ENCODE results near the gene CDRT15.
"Not testable (repeated sequence)": the region's sequence is repeated elsewhere in the genome, so short reads cannot be mapped to it uniquely, and the experiment has no call there.

CDRT15 gene

GRCh38 chr17:14186443-14186842 lies 50.2 kb downstream of the CDRT15 start:
- not testable (repeated sequence) for H3K4me2 ChIP-seq (ENCODE audit: insufficient read depth, low read length); H2AFZ ChIP-seq (ENCODE audit: low read depth, low read length); H3K27me3 ChIP-seq (ENCODE audit: insufficient read depth, low read length, poor library complexity); H3K79me2 ChIP-seq (ENCODE audit: insufficient read depth, low read length); H3K4me1 ChIP-seq (ENCODE audit: insufficient read depth, low read length); H3K27ac ChIP-seq (ENCODE audit: low read length); H3K9me3 ChIP-seq (ENCODE audit: insufficient read depth, low read length, severe bottlenecking); H3K36me3 ChIP-seq (ENCODE audit: insufficient read depth, low read length); H3K4me3 ChIP-seq (ENCODE audit: low read depth in 1 of 2, low read length in 2 of 2); H4K20me1 ChIP-seq (ENCODE audit: insufficient read depth, low read length); H3K9ac ChIP-seq (ENCODE audit: low read depth, low read length); ATAC-seq (ENCODE audit: insufficient read depth, low read depth); DNase-seq

All from DND-41 (cell line).